Endometrial microvascular endothelial cells (primary cell): ENCODE measurements around the gene CFAP251. TPM values are rescaled to one million over a fixed set of nuclear protein-coding genes. Genes with fewer than 3 reads are reported as not detected.
"Not testable (repeated sequence)": the region's sequence is repeated elsewhere in the genome, so short reads cannot be mapped to it uniquely, and the experiment has no call there.

Experiments
- in situ Hi-C: cut with HindIII; loops from 2 replicates; pipeline ENCODE4 v1.10.0; 2017; ENCODE audit warnings: low sequenced_read_pairs, low pct_unique_long_range_greater_than_20kb; ENCODE audit errors: inconsistent ontology term
- total RNA-seq: library from RNA; depleted of rRNA; stranded (reverse); fragments of >200 nt; gene quantifications from one replicate; pipeline ENCODE4 v1.2.3, GENCODE V29; 2015; ENCODE audit errors: inconsistent ontology term

Gene CFAP251
- total RNA-seq, 1 donor from 2014 or later: 0.37 TPM

- in situ Hi-C loops: no loop called here
These were observed 116.9 kb downstream of the CFAP251 start for GRCh38 chr12:122035292-122035691.

- in situ Hi-C loops: no loop called here
These were observed 117.8 kb downstream of the CFAP251 start for GRCh38 chr12:122036153-122036552.

- in situ Hi-C loops: no loop called here
These were observed 122.4 kb downstream of the CFAP251 start for GRCh38 chr12:122040579-122041386.

GRCh38 chr12:122041458-122041857 lies 123.1 kb downstream of the CFAP251 start:
- in situ Hi-C loops: not testable (repeated sequence)

- in situ Hi-C loops: no loop called here
These were observed 124.5 kb downstream of the CFAP251 start for GRCh38 chr12:122042910-122043309.

GRCh38 chr12:122043476-122043875 lies 125.1 kb downstream of the CFAP251 start:
- in situ Hi-C loops: no loop called here

- in situ Hi-C loops: no loop called here
These were observed 126.9 kb downstream of the CFAP251 start for GRCh38 chr12:122045262-122045661.

- in situ Hi-C loops: no loop called here
These were observed 127.8 kb downstream of the CFAP251 start for GRCh38 chr12:122046145-122046544.

- in situ Hi-C loops: no loop called here
These were observed 129.8 kb downstream of the CFAP251 start for GRCh38 chr12:122048151-122048550.

- in situ Hi-C loops: no loop called here
These were observed 131.4 kb downstream of the CFAP251 start for GRCh38 chr12:122049827-122050226.

- in situ Hi-C loops: no loop called here
These were observed 132.3 kb downstream of the CFAP251 start for GRCh38 chr12:122050706-122051105.

- in situ Hi-C loops: no loop called here
These were observed 133.0 kb downstream of the CFAP251 start for GRCh38 chr12:122051231-122051876.

- in situ Hi-C loops: no loop called here
These were observed 133.9 kb downstream of the CFAP251 start for GRCh38 chr12:122052285-122052684.

Other genes with a start within 250 kb of the CFAP251 start
- 0.19 TPM for gene MORN3, start 248.9 kb upstream of the CFAP251 start, total RNA-seq
- gene TMEM120B, start 205.8 kb upstream of the CFAP251 start, total RNA-seq: 9.8 TPM
- gene RHOF, start 124.9 kb upstream of the CFAP251 start, total RNA-seq: 14.6 TPM
- gene SETD1B, start 114.6 kb upstream of the CFAP251 start, total RNA-seq: 5.8 TPM
- not detected for gene HPD, start 59.7 kb upstream of the CFAP251 start, total RNA-seq
- 120 TPM for gene PSMD9, start 29.8 kb upstream of the CFAP251 start, total RNA-seq
- gene BCL7A, start 103.3 kb downstream of the CFAP251 start, total RNA-seq: 2.7 TPM
- gene MLXIP, start 160.2 kb downstream of the CFAP251 start, total RNA-seq: 13.6 TPM